OCI-M2 (cell line): Measurements from ENCODE around the gene CGNL1.

Source experiments
- DNase-seq: peaks from one replicate; lab custom pipeline; 2025; ENCODE audit not compliant: unreplicated experiment; lab: John Stamatoyannopoulos, UW

Gene CGNL1

DNA sequence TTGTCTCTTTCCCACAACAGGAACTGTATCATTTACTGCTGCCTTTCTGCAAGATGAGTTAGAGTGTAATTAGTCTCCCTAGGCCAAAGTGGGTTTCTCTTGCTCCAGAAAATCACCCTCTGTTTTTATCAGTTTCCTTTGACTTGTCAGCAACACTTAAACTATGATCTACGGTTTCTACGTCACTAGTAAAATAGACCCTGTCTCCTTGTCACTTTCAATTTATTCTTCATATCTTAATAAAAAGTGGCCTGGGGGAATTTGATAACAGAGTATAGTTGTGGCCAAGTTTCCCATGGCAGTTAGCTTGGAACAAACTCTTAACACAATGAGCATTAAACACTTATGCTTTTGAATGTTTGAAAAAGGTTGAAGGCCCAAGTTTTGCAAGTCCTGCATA, 79.6 kb downstream of the CGNL1 start:
- DNase-seq, result no peak

DNA sequence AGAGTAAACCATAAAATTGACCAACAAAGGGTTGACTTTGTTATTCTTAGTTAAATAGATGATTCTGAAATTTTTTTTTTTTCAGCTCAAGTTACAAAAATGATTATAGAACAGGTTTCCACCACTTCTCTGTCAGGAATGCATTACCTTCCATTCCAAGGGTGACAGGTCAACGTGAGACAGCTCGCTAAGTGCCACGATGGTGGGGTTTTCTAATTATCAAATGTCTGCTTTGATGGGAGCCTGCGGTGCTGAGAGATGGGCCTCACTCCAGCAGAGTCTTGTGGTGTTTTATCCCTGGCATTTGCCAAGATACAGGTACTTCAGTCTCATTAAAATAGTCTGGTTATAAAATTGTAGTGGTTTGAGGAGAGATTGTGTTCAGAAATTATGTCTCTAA, 80.3 kb downstream of the CGNL1 start:
- DNase-seq, result no peak

DNA sequence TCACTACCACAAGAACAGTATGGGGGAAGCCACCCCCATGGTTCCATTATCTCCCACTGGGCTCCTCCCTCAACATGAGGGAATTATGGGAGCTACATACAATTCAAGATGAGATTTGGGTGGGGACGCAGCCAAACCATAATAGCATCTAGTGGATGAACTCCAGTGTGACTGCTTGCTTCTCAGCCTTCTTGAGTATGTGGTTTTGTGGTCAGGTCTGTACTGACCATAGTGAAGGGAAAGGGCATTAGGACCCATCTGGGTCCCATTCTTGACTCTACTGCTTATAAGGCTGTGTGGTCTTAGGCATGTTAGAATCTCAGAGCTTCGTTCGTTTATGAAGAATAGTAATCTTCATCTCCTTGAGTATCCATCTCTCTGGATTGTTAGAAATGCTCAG, 81.4 kb downstream of the CGNL1 start:
- no peak for DNase-seq

DNA sequence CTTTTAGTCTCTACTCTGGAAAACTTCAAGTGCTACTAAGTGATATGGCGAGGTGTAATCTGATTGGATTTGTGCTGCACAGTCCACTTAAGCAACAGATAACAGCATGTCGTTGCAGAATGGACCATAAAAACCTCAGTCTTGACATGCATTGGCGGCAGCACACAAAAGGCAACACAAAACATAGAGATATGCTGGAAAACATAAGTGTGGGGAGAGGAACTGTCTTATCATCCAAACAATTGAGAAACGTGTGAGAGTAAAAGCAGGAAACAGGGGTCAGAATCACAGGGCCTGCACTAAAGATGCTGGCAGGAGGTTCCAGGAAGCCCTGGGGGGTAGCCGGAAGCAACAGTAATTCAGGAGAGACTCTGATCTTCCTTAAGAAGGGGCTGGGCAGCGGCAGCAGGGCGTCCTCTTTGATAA, 82.1 kb downstream of the CGNL1 start:
- DNase-seq, result no peak

DNA sequence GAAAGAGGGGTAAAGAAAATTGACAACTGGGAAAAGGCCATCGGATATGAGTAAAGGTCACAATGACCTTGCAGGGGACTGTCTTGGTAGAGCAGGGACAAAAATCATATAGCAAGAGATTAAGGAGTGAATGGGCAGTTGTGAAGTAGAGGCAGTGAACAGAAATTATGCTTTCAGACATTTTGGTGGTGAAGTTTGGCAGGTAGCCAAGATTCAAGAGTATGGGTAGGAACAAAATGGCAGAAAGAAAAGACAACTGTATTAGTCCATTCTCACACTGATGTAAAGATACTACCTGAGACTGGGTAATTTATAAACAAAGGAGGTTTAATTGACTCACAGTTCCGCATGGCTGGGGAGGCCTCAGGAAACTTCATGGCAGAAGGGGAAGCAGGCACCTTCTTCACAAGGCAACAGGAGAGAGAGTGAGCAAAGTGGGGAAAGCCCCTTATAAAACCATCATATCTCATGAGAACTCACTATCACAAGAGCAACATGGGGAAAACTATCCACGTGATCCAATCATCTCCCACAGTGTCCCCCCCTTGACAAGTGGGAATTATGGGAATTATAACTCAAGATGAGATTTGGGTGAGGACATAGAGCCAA, 84.0 kb downstream of the CGNL1 start:
- DNase-seq, result no peak

DNA sequence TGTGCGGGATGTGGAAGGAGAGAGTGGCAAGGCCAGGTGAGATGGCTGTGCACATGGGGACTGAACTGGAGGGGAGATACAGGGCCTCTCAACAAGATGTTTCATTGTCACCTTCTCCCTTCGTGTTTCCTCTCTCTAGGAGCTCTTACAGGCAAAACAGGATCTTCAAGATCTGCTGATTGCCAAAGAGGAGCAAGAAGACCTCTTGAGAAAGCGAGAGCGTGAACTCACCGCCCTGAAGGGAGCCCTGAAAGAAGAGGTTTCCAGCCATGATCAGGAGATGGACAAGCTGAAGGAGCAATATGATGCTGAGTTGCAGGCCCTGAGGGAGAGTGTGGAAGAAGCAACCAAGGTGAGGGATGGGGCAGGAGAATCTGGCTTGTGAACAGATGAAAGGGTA, 85.2 kb downstream of the CGNL1 start:
- DNase-seq, result no peak

DNA sequence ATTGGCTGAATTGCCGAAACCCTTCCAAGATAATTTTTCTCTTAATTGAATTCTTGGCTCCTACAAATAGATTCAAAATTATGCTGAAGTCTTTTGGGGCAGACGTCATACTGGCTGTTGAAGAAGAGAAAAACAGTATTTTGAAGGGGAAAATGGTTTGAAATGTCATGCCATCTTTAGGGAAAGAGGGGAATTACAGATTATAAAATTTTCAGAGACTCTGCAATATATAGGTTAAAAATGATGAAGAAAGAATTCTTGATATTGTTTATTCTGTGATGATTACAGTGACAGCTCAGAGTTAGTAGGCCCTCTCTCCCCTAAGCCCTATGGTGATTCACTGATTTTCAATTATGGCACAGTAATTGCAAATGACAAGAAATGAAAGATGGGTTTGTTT, 86.1 kb downstream of the CGNL1 start:
- no peak for DNase-seq

DNA sequence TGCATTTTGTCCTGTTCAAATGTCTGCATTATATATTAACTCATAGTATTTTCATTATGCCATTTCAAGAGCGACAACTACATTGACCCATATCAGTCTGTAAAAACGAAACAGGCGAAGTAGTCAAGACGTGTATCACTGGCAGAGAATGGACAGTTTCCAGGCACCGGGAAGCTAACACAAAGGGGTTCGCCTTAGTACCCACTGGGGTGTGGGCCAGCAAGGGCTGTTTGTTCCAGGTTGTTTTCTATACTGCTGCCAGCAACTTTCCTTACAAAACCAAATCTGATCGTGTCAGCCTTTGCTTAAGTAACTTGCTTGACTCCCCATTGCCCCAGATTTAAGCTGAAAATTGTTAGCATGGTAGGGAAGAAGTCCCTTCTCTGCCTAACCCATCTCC, 87.1 kb downstream of the CGNL1 start:
- DNase-seq, result no peak

DNA sequence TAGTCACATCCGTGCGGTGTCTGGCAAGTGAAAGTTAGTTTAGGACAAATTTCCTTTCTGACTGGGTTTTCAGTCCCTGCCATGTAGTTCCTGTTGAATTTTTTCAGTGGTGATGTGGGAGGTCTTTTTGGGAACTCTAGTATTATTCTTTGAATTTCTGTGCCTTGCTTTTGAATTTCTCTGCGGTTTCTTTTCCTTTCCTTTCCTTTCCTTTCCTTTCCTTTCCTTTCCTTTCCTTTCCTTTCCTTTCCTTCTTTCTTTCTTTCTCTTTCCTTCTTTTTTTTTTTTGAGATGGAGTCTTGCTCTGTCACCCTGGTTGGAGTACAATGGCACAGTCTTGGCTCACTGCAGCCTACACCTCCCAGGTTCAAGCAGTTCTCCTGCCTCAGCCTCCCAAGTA, 88.2 kb downstream of the CGNL1 start:
- no peak for DNase-seq

DNA sequence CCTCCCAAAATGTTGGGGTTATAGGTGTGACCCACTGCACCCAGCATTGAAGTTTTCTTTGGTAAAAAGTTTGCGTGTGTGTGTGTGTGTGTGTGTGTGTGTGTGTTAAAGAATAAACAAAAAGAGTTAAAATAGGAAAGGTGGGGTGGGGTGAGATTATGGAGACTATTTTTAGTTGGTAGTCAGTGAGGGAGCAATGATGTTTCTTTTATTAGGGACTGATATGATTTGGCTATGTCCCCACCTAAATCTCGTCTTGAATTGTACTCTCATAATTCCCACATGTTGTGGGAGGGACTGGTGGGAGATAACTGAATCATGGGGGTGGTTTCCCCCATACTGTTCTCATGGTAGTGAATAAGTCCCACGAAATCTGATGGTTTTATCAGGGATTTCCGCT, 92.2 kb downstream of the CGNL1 start:
- no peak for DNase-seq

DNA sequence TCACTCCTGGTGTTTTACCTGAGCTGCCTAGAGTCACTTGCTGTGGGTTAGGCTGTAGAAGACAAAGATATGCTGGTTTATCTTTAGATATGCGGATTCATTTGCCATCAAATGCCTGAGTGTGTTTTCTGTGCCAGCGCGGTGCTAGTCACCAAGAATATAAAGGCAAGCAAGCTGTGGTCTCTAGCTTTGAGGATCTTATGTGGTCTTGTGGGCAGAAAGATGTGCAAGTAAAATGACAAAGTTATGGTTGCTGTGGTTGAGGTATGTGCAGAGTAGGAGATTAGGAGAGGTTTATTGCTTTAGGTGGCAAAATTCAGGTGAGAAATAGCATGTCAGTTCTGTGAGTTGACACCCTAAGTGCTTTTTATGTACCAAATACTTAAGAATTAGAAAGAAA, 94.2 kb downstream of the CGNL1 start:
- DNase-seq, result no peak

DNA sequence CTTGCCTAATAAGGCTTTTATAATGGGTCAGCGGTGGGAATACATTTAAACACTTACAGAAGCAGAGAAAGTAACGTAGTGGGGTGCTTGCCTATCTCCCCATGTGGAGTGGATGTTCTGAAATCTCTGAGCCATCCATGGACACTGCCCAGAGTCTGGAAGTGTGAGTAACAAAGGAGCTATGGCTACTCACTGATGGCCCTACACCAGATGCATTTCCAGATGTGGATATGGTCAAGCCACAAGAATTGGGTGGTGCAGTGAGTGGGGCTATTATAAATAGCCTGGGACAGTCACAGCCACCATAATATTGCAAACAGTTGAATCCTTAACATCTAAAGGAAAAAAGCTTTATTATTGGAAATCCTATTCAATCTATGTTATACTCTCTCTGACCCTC, 96.6 kb downstream of the CGNL1 start:
- DNase-seq, result no peak

DNA sequence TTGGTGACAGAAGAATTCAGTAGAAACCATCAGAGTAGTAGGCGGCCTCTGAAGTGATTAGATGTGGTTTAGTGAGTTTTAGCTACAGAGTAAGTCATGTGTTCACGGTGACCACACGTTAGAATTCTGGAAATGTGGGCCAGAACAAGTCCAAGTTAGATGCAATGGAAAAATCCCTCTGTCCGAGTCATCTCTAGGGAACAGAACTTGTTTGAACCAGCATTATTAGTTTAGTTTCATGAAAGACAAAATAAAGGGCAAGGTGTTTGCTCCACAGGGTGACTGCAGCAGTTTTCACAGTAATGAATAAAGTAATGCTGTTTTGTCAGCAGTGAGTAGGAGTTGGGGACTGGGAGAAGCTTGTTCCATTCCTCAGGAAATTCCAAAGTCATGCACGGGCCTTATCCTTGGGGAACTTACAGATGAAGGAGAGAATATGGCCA, 100.2 kb downstream of the CGNL1 start:
- DNase-seq, result no peak

DNA sequence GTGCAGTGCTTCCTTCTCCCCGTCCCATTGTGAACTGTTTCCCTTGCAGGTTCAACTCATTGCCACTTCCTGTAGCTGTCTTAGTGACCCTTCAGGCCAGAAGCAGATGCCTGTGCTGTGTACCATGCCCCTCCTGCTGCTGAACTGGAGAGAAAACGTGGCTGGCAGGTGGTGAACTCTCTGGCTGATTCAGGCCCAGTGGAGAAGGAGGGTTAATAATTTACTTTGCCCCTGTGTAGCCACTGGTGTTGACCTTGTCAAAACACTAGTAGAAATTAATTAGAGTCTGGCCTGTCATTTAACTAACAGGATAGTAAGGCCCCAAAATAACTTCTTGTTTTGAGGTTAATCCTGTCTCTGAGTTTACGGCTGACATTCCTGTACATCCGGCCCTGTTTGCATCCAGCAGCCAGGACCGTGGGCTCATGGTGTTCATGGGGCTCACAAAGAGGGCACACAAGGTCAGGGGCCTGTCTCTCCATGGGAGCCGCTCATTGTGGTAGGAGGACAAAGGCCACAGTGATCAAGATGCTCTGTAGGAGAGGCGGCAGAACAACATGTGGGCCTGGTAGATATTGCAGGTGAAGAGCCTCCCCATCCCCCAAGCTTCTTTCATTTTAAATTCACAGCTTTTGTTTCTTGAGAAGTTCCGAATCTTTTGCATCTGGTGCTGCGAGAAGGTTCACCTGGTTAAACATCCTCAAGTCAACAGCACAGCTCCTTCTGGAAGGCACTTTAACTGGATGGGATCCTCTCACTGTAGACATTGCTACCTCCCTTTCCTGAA, 101.6 kb downstream of the CGNL1 start:
- no peak for DNase-seq

DNA sequence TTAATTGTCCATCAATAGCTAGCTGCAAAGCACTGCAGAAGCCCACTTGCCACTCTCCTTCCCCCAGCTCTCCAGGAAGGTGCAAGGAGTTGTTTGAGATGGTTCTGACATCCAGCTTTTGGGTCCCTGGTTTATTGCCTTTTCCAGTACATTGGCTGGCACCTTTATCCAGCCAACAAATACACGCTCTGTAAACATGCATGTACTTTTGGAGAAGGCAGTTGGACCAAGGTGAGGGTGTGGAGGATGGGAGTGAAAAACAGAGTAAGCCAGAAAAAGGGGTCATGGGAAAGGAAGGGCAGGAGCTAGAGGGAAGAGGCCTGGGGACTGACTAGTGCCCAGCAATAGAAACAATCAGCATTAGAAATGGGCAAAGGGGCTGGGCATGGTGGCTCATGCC, 102.7 kb downstream of the CGNL1 start:
- no peak for DNase-seq

DNA sequence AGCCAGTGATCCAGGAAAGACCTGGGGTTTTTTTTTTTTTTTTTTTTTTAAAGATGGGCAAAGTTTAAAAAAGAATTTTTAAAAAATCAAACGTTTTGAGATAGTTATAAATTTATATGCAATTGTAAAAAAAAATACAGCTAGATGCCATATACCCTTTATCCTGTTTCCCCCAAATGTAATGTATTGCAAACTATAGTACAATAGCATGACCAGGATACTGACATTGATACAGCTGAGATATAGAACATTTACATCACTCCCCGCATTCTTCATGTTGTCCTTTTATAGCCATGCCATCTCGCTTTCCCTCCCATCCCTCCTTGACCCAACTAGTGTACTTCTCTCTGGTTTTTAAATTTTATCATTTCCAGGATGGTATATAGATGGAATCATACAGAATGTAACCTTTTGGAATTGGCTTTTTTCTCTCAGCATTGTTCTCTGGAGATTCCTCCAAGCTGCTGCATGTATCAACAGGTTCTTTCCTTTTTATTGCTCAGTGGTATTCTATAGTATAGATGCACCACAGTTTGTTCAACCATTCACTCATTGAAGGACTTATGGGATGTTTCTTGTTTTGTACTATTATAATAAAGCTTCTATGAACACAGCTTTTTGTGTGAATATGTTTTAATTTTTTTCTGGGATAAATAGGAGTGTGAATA, 104.9 kb downstream of the CGNL1 start:
- DNase-seq, result no peak

DNA sequence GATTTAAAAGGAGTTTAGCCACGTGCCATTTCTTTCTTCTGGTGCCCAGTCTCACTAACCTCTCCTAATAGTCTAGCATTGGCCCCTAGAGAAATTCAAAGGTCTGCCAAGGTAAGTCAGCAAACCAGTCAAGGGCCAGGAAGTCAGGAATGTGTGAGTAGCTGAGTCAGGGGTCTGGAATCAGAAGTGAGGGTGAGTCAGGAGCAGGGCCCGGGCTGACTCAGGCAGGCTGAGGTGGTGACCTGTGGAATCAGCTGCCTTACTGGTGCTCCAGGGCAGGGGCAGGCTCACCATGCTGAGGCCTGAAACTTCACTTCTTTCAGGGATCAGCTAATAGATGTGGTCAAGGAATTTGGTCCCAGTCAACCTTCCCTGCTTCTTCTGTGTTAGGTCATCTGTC, 109.6 kb downstream of the CGNL1 start:
- DNase-seq, result no peak

DNA sequence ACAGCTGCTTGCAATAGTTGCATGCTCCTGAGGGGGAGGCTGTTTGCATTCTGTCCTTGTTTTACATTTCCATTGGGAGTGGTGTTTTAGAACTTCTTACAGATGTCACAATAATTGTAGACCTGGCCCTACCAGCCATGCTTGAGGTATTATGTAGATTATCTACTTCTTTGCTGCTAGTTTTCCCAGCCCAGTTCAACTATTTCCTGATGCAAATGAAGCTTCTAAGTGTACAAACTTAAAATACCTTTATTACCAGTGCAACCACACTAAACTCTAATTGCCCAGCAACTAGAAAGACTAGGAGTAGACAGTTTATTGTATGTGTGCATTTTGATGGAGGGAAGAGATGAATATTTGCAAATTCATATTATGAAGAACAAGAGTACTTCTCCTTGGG, 110.5 kb downstream of the CGNL1 start:
- DNase-seq, result no peak

DNA sequence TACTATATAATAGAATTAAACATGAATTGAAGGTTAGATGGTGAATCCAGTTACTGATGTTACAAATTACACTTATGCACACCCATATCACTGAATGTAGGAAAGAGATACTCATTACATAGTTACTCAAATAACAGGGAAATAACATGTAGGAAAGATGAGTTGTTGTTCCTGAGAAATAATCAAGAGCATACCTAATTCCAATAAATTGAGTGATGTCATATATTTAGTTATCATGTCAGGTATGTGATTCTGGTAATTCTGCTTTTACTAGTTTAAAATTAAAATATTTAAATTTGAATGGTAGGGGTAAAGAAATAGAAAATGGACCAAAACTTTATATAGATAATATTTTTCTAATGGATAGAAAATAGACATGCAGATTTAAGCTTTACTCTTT, 112.8 kb downstream of the CGNL1 start:
- no peak for DNase-seq

DNA sequence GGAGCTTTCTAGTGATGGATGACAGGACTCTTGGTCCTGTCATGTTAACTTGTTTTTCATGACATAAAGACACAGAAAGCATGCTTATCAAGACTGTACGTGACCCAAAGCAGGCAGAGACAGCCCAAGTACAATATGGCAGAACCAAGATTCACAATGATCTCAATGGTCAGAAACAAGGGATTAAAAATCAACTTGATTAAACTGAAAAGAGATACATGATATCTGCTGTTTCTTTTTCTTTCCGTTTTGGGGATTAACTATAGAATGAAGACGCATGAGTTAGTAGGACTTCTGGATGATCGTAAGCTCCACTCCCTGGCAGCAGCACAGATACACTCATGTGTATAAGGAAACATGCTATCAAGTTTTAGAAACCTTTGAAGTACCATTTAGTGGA, 117.0 kb downstream of the CGNL1 start:
- DNase-seq, result no peak

DNA sequence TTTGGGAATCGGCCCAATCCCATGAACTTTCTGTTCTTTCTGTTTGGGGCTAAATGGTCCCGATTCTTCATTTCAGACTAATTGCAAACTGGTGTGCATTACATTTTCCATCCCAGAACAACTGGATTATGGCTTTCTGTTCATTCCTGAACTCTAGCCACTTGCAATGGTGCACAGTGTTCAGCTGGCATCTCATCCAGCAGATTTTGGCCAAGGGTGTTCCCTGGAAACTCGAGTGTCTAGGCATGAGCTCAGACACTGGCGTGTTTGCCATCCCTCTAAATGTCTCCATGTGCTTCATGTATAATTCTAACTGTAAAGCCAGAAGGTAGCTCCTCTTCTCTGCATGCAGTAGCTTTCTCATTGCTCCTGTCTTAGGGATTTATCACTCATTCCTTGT, 118.3 kb downstream of the CGNL1 start:
- no peak for DNase-seq

DNA sequence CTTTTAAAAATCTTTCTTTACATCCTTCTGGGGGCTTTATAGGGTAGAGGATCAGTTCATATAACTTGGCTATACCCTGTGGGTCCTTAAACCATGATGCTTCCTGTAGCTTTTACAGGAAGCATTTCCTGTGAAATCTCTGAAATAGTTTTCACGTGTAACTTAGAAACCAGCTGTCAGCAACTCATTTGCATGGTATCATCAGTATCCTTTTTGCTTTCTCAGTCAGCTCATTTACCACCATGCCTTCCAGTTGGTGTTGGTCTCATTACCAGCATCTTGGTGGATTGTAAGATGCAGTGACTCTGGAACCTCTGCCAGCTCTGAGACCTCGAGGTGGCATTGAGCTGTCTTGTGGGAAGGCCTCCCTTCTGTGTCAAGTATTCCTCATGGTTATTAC, 118.7 kb downstream of the CGNL1 start:
- no peak for DNase-seq
